Measurements from ENCODE around the gene ANTXR1.

Gene ANTXR1

DNA sequence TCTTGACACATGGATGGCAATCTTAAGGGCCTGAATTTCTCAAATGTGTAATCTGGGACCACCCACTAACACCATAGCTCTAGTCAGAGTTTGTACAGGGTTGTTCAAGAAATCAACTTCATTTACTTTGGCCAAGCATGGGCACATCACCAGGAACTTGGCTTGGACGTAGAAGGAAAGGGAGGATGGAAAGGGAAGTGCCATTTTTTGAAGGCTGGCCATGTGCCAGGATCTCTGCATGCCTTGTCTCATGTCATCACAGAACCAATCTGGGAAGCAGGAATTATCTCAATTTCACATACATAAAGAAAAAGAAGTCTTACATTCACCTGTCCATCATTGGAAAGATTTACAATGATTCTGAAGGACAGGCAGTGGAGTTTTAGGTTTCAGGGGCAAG lies 128.1 kb downstream of the ANTXR1 start:
- Histone ChIP-seq H3K4me3 (ENCODE audit: low read length) (no peak overlapping the region), H3K27me3 (ENCODE audit: control insufficient read depth, insufficient read depth, low read length) (no peaks in the 10 kb centered on the region), H3K36me3 (ENCODE audit: insufficient read depth, low read length) (peaks cover 39% of the 10 kb centered on the region), H3K4me1 (ENCODE audit: control insufficient read depth, insufficient read depth, low read length) (peaks cover 86% of the 10 kb centered on the region), H3K9me3 (replicated peaks; ENCODE audit: low read length) (no peaks in the 10 kb centered on the region), H3K4me2 (ENCODE audit: low read length) (no peak overlapping the region), H3K9ac (ENCODE audit: low read depth, low read length) (no peak overlapping the region)

GRCh38 chr2:69143748-69144360 lies 130.9 kb downstream of the ANTXR1 start:
- Histone ChIP-seq H3K4me2 (ENCODE audit: low read length) (peak overlapping the region; percentile 21), H3K36me3 (ENCODE audit: insufficient read depth, low read length) (peaks cover 52% of the 10 kb centered on the region), H3K27me3 (ENCODE audit: control insufficient read depth, insufficient read depth, low read length) (no peaks in the 10 kb centered on the region), H3K9me3 (replicated peaks; ENCODE audit: low read length) (no peaks in the 10 kb centered on the region), H3K9ac (ENCODE audit: low read depth, low read length) (peak overlapping the region; percentile 84), H3K4me1 (ENCODE audit: control insufficient read depth, insufficient read depth, low read length) (peaks cover 66% of the 10 kb centered on the region), H3K4me3 (ENCODE audit: low read length) (no peak overlapping the region)

- peak overlapping the region; percentile 84 for H3K9ac ChIP-seq (ENCODE audit: low read depth, low read length)
- H3K4me3 ChIP-seq (ENCODE audit: low read length) = no peak overlapping the region
- peaks cover 66% of the 10 kb centered on the region for H3K4me1 ChIP-seq (ENCODE audit: control insufficient read depth, insufficient read depth, low read length)
- H3K4me2 ChIP-seq (ENCODE audit: low read length) = no peak overlapping the region
- H3K27me3 ChIP-seq (ENCODE audit: control insufficient read depth, insufficient read depth, low read length) = no peaks in the 10 kb centered on the region
- peaks cover 45% of the 10 kb centered on the region for H3K36me3 ChIP-seq (ENCODE audit: insufficient read depth, low read length)
- no peaks in the 10 kb centered on the region for H3K9me3 ChIP-seq (replicated peaks; ENCODE audit: low read length)
These were observed 132.2 kb downstream of the ANTXR1 start for GRCh38 chr2:69145204-69145603.

DNA sequence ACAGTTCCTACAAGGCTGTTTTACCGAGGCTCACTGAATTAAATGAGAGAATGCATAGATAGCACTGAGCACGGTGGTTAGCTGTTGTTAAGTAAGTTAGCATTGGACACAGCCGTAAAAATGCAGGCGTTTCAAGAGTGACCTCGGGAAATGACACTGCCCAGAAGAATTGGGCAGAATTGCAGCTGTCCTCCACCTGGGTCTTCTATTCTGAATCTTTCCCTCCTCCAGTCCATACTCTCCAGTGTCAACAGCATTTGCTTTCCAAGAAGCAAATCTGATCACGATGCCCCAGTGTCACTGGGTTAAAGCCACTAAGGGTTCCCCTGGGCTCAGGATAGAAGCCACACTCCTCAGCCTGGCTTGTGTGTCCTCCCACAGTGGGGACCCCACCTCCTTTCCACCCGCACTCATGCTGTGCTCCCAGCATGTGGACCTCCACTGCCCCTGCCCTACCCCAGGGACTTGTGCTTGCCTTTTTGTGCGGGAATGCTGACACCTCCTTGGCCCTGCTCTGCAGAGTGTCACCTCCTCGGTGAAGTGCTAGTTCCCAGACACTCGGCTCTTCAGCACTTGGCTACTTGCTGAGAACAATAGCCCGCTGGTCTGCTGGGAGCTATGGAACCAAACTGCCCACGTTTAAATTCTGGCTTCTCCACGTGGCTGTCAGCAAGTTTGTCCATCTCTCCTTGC lies 135.0 kb downstream of the ANTXR1 start:
- Histone ChIP-seq H3K9ac (ENCODE audit: low read depth, low read length) (peak overlapping the region; percentile 33), H3K36me3 (ENCODE audit: insufficient read depth, low read length) (peaks cover 45% of the 10 kb centered on the region)

DNA sequence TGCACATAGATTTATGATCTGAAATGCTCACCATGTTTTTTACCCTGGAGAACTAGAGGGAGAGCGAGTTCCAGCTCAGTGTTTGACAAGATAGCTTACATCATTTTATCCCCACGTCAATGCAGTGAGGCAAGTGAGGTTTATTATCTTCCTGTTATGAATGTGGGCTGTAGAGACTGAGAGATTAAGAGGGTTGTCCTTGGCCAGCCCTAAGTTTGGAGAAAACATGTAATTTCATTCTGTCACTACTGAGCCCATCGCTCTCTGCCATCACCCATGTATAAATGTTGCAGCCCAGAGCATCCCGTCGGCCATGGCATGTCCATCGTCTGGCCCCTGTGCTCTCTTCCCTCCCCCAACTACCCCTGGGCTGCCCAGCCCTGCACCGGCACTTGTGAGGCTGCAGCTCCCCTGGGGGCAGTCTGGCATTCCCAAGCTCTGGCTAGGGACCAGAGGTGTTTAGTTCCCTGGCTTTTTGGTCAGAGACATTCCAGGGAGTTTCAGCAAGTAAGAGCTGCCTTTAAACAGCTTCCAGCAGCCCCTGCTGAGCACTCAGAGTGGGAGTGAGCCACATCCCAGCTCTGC lies 136.7 kb downstream of the ANTXR1 start:
- Histone ChIP-seq H3K9ac (ENCODE audit: low read depth, low read length) (peak overlapping the region; percentile 73), H3K4me1 (ENCODE audit: control insufficient read depth, insufficient read depth, low read length) (peaks cover 55% of the 10 kb centered on the region), H3K36me3 (ENCODE audit: insufficient read depth, low read length) (peaks cover 50% of the 10 kb centered on the region), H3K4me2 (ENCODE audit: low read length) (no peak overlapping the region), H3K4me3 (ENCODE audit: low read length) (no peak overlapping the region), H3K9me3 (replicated peaks; ENCODE audit: low read length) (no peaks in the 10 kb centered on the region), H3K27me3 (ENCODE audit: control insufficient read depth, insufficient read depth, low read length) (no peaks in the 10 kb centered on the region)

More for the DNA sequence above, 135.0 kb downstream of the ANTXR1 start:
- Histone ChIP-seq H3K4me3 (ENCODE audit: low read length) (no peak overlapping the region), H3K4me2 (ENCODE audit: low read length) (no peak overlapping the region), H3K4me1 (ENCODE audit: control insufficient read depth, insufficient read depth, low read length) (peaks cover 53% of the 10 kb centered on the region), H3K9me3 (replicated peaks; ENCODE audit: low read length) (no peaks in the 10 kb centered on the region), H3K27me3 (ENCODE audit: control insufficient read depth, insufficient read depth, low read length) (no peaks in the 10 kb centered on the region)

- peaks cover 51% of the 10 kb centered on the region for H3K36me3 ChIP-seq (ENCODE audit: insufficient read depth, low read length)
- no peak overlapping the region for H3K4me3 ChIP-seq (ENCODE audit: low read length)
- no peak overlapping the region for H3K9ac ChIP-seq (ENCODE audit: low read depth, low read length)
- no peak overlapping the region for H3K4me2 ChIP-seq (ENCODE audit: low read length)
- no peaks in the 10 kb centered on the region for H3K9me3 ChIP-seq (replicated peaks; ENCODE audit: low read length)
- H3K4me1 ChIP-seq (ENCODE audit: control insufficient read depth, insufficient read depth, low read length) = peaks cover 44% of the 10 kb centered on the region
- H3K27me3 ChIP-seq (ENCODE audit: control insufficient read depth, insufficient read depth, low read length) = no peaks in the 10 kb centered on the region
These were observed 139.0 kb downstream of the ANTXR1 start for GRCh38 chr2:69151931-69152330.

DNA sequence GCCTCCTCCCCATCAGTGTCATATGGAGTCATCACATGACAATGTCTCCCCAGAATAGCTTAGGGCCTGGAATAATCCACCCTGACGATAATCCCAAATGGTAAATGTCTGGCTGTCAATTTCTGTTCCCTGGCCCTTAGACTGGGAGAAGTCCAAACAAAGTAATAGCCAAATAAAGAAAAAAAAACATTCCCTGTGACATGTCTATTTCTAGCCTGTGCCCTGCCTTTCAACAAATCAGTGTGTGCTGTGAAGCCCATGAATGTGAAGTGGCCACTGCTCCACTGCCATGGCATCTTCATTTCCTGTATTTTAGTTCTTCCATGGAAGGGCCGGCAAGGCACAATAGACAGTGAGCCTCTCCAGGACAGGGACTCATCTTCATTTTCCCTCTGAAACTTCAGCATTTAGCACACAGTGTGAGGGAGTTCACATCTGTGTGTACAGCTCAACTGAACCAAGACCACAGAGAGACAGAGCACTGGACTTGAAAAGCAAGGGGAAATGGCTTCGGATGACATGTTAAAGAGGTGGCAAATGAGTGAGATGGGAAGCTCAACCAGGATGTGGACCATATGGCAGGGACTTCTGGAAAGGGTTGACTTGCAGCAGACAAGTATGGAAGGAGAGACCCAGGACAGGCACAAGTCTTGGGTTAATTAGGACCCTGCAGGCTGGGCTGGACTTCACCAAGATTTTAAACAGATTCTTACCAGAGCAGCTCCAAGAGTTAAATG lies 140.0 kb downstream of the ANTXR1 start:
- Histone ChIP-seq H3K27me3 (ENCODE audit: control insufficient read depth, insufficient read depth, low read length) (no peaks in the 10 kb centered on the region), H3K4me1 (ENCODE audit: control insufficient read depth, insufficient read depth, low read length) (peaks cover 42% of the 10 kb centered on the region), H3K4me2 (ENCODE audit: low read length) (no peak overlapping the region), H3K9ac (ENCODE audit: low read depth, low read length) (peak overlapping the region; percentile 65), H3K9me3 (replicated peaks; ENCODE audit: low read length) (no peaks in the 10 kb centered on the region), H3K4me3 (ENCODE audit: low read length) (no peak overlapping the region), H3K36me3 (ENCODE audit: insufficient read depth, low read length) (peaks cover 54% of the 10 kb centered on the region)

GRCh38 chr2:69154106-69154505 lies 141.1 kb downstream of the ANTXR1 start:
- Histone ChIP-seq H3K4me3 (ENCODE audit: low read length) (no peak overlapping the region), H3K9ac (ENCODE audit: low read depth, low read length) (peak overlapping the region; percentile 65), H3K4me1 (ENCODE audit: control insufficient read depth, insufficient read depth, low read length) (peaks cover 37% of the 10 kb centered on the region), H3K9me3 (replicated peaks; ENCODE audit: low read length) (no peaks in the 10 kb centered on the region), H3K36me3 (ENCODE audit: insufficient read depth, low read length) (peaks cover 52% of the 10 kb centered on the region), H3K4me2 (ENCODE audit: low read length) (peak overlapping the region; percentile 7), H3K27me3 (ENCODE audit: control insufficient read depth, insufficient read depth, low read length) (no peaks in the 10 kb centered on the region)

DNA sequence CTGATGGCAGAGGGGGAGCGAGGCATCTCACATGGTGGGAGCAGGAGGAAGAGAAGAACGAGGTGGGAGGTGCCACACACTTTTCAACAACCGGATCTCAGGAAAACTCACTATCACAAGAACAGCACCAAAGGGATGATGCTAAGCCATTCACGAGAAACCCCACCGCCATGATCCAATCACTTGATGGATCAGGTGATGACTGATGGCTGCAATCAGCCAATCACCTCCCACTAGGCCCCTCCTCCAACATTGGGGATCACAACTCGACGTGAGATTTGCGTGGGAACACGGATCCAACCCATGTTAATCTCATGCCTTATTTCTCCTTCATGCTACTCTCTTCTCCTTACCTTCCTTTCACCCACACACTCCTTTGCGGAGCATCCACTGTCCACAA lies 143.6 kb downstream of the ANTXR1 start:
- no peak overlapping the region for H3K4me3 ChIP-seq (ENCODE audit: low read length)
- no peaks in the 10 kb centered on the region for H3K27me3 ChIP-seq (ENCODE audit: control insufficient read depth, insufficient read depth, low read length)
- H3K9ac ChIP-seq (ENCODE audit: low read depth, low read length) = no peak overlapping the region
- H3K4me1 ChIP-seq (ENCODE audit: control insufficient read depth, insufficient read depth, low read length) = peaks cover 30% of the 10 kb centered on the region
- H3K9me3 ChIP-seq (replicated peaks; ENCODE audit: low read length) = no peaks in the 10 kb centered on the region
- peaks cover 64% of the 10 kb centered on the region for H3K36me3 ChIP-seq (ENCODE audit: insufficient read depth, low read length)
- no peak overlapping the region for H3K4me2 ChIP-seq (ENCODE audit: low read length)

DNA sequence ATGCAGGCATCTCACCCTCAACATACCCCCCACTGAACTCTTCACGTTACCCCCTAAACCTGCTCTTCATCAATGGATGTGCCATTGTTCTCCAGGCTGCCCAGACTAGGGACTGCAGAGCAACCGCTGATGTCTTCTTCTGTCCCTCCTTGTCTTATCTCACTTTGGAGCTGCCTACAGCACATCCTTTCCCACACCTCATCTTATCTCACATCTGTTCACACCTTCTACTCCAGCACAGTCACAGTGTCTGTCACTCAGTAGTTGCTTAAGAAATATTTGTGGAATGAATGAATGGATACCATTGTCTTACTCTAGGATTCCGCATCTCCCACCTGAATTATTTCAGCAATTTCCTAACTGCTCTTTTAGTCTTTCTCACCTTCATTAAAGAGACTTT lies 144.5 kb downstream of the ANTXR1 start:
- no peaks in the 10 kb centered on the region for H3K9me3 ChIP-seq (replicated peaks; ENCODE audit: low read length)
- H3K4me1 ChIP-seq (ENCODE audit: control insufficient read depth, insufficient read depth, low read length) = peaks cover 37% of the 10 kb centered on the region
- no peak overlapping the region for H3K4me2 ChIP-seq (ENCODE audit: low read length)
- no peak overlapping the region for H3K4me3 ChIP-seq (ENCODE audit: low read length)
- peaks cover 56% of the 10 kb centered on the region for H3K36me3 ChIP-seq (ENCODE audit: insufficient read depth, low read length)
- no peak overlapping the region for H3K9ac ChIP-seq (ENCODE audit: low read depth, low read length)
- H3K27me3 ChIP-seq (ENCODE audit: control insufficient read depth, insufficient read depth, low read length) = no peaks in the 10 kb centered on the region

GRCh38 chr2:69159986-69160385 lies 147.0 kb downstream of the ANTXR1 start:
- H3K27me3 ChIP-seq (ENCODE audit: control insufficient read depth, insufficient read depth, low read length) = no peaks in the 10 kb centered on the region
- no peak overlapping the region for H3K4me2 ChIP-seq (ENCODE audit: low read length)
- H3K9ac ChIP-seq (ENCODE audit: low read depth, low read length) = no peak overlapping the region
- peaks cover 37% of the 10 kb centered on the region for H3K4me1 ChIP-seq (ENCODE audit: control insufficient read depth, insufficient read depth, low read length)
- peaks cover 53% of the 10 kb centered on the region for H3K36me3 ChIP-seq (ENCODE audit: insufficient read depth, low read length)
- no peak overlapping the region for H3K4me3 ChIP-seq (ENCODE audit: low read length)
- no peaks in the 10 kb centered on the region for H3K9me3 ChIP-seq (replicated peaks; ENCODE audit: low read length)

All from skeletal muscle satellite cell (primary cell).